GM19463 (cell line): ENCODE measurements around the gene ADI1.
"Not testable (repeated sequence)": the region's sequence is repeated elsewhere in the genome, so short reads cannot be mapped to it uniquely, and the experiment has no call there.

ENCODE experiments used
- ATAC-seq: cut with Tn5 transposase; IDR thresholded peaks from one replicate; pipeline ENCODE4 v1.9.1; 2021; ENCODE audit warnings: mild to moderate bottlenecking, moderate library complexity; ENCODE audit not compliant: unreplicated experiment

ADI1 gene

DNA sequence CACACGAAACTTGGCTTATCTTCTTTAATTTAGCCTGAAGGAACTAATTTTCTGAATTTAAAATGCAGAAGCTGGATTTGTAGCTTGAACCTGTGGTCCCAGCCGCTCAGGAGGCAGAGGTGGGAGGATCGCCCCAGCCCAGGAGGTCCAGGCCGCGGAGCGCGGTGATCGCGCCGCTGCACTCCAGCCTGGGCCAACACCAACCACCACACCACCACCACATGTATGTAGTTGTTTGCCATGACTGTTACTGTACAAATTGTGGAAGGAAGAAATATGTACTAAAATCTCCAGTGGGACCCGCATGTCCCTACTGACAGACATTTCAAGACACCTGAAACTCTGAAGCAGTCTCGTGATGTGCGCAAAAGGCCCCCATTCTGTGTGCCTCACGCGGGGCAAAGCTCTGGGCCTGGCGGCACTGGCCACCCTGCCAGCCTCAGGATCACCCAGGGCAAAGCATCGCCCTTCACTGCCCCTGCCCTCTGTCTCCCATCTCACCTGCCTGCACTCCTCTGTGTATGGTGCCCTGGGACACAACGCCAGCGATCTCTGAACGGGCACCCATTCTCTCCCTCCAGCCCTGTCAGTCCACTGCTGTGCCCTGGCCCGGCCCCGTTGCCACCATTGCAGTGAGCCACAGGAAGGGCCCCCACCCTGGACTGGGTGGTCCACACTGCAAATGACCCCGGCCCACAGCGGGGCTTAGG is 10.1 kb upstream of the ADI1 start:
- ATAC-seq = no peak

DNA sequence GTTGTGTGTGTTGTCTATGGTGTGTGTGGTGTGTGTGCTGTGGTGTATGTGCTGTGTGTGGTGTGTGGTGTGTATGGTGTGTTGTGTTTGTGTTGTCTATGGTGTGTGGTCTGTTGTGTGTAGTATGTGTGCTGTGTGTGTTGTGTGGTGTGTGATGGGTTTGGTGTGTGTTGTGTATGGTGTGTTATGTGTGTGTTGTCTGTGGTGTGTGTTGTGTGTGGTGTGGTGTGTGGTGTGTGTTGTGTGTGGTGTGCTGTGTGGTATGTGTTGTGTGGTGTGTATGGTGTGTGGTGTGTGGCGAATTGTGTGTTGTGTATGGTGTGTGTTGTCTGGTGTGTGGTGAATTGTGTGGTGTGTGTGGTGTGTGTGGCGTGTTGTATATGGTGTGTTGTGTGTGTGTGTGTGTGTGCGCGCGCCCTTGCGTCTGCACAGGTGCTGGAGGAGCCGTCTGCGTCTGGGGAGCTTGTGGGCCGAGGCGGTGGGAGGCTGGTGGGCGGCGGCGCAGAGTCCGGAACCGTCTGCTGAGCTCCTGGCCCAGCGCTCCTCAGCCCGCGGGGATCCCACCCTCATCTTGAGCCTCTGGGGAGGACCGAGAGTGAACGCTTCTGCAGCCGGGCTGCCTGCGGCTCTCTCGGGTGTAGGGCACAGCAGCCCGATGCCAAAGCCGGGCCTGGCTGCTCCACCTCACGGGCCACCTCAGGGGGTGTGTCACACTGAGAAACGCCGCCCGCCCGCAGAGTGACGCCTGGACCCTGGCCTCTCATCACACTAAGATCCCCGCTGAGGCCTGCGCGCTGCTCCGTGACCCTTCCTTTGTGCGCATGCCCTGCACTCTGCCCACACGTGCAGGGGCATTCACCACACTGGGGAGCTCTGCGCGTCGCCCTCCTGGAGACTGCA is 8.8 kb upstream of the ADI1 start:
- no peak for ATAC-seq

DNA sequence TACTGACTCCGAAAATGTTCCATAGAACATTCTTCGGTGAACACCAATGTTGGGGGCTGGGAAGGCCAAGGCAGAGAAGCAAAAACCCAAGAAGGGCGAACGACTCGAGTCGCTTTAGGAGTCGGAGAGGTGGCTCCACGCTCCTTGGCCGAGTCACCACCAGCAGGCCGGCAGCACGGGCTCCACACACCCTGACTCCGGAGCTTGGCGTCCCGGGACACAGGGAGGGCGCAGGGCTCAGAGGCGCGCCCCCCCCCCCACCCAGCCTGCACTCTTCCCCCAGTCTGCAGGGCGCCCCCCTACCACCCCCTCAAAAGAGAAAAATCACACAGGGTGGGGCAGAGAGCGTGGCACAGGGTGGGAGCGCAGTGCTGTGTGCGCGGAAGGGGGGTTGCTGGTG is 7.5 kb upstream of the ADI1 start:
- ATAC-seq = no peak

DNA sequence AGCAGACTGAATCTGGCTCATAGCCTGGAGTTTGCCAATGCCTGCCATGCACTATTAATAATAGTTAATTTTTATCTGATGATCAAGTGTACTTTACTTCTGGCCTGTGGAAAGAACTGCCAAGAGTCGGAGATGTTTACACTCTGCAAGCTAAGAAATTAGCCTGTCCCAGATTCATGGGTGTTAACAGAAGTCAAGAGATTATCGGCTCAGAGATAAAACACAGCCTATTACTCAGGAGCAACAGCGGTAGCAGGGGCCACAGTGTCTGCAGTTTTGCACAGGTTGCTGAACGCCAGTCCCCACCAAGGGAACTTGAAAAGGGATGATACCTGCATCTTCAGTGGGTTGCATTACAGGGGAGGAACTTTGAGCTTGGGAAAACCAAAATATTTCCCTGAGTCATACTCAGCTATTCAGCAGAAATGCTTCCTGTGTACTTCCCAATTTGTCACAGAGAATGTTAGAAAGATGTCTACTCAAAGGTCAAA is 4.3 kb upstream of the ADI1 start:
- no peak for ATAC-seq

DNA sequence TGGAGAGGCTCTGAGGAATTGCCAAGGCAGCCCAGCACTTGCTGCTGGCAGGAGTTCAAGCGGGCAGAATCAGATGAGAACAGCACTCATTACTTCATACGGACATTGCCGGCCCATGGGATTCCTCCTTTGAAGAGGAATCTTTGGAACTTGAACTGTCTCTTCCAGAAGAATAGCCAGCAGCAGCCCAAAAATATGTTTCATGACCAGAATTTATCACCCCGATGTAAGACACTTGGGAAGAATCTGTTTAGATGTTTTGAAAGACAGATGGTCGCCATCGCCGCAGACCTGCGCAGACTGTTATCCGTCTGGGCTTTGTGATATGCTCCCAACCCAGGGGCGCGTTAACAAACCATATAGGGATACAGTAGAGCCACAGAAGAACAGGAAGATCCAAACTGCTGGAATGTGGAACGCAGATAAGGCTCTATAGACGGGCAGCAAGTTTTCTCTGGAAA is 3.7 kb upstream of the ADI1 start:
- no peak for ATAC-seq

DNA sequence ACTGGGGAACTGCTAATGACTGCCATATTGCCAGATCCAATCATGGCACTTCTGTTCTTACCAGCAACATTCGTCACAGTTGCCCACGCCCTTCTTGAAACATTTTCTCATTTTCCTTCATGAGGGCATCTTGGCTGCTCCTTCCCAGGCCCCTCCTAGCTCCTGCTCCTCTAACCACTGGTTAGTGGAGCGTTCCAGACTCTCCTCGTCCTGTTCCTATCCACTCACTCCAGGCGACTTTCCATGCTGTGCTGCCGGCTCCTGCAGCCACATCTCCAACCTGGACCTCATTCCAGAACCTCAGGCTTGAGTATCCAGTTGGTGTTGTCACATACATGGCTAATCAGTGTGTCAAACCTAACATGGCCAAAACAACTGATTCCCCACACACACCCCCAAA is 1.3 kb upstream of the ADI1 start:
- no peak for ATAC-seq

DNA sequence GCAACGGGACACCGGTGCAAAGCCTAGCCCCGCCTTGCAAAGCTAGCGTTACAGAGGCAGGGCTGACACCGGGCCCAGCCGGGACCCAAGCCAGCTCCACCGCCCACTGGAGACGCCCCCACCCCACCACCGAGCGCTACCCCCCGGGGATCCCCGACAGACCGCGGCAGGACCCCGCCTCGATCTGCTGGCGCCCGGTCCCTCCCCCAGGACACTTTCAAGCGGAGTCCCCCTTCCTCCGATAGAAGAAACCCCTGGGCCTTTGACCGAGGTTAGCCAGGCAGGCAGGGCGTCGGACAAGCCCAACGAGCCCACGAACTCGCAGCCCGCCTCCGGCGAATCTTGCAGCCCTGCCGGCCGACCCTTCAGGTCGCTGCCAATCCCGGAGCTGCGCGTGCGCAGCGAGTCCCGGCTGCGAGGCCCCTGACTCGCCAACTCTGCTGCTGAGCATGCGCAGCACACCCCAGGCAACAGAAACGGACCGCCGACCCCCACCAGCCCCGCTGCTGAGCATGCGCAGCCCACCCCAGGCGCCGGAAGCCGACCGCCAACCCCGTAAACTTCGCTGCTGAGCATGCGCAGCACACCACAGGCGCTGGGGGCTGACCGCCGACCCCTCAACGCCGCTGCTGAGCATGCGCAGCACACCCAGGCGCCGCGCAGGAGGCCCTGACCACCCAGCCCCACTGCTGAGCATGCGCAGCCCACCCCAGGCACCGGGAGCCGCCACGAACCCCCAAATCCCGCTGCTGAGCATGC is 656 bp downstream of the ADI1 start:
- ATAC-seq = peak; percentile 75

DNA sequence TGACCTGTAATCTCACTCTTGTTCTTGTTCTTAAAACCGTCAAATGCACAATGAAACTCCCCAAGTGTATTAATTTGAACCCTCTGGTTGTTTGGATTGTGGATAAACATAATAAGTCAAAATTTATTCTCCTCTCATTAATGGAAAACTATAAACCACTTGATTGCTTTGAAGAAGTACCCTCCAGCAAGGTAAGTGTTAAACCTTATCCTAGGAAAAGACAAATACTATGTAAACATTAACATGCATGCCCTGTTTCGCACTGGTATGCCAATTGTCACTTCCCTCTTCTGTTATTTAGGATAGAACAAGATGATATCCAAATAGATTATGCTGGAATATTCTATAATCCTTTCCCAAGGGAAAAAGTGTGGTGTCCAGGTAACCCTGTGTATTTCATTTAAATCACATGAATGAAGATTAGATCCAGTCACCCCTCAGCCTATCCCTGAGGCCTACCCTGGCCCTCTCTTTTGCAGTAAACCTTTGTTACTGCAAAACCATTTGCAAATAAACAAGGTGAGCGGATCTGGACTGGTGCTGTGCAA is 1.3 kb downstream of the ADI1 start:
- no peak for ATAC-seq

DNA sequence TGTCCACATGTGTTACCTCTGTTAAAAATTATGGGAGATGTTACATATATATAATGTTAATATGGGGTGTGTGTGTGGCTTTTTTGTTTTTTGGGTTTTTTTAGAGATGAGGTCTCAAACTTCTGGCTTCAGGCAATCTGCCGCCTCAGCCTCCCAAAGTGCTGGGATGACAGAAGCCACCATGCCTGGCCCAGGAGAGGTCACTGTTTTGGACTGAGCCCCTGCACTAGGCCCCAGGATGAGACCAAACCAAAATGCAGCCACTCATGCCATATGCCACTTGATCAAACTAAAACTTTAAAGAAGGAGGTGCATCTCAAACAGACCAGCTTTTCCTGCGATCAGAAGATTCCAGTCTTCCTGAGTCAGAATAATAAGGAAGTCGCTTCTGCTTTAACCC is 2.5 kb downstream of the ADI1 start:
- ATAC-seq = no peak

DNA sequence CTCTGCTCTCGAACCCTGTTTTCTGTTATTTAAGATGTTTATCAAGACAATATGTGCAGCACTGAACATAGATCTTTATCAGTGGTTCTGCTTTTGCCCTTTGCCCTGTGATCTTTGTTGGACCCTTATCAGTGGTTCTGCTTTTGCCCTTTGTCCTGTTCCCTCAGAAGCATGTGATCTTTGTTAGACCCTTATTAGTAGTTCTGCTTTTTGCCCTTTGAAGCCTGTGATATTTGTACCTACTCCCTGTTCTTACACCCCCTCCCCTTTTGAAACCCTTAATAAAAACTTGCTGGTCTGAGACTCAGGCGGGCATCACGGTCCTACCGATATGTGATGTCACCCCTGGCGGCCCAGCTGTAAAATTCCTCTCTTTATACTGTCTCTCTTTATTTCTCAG is 3.9 kb downstream of the ADI1 start:
- not testable (repeated sequence) for ATAC-seq

DNA sequence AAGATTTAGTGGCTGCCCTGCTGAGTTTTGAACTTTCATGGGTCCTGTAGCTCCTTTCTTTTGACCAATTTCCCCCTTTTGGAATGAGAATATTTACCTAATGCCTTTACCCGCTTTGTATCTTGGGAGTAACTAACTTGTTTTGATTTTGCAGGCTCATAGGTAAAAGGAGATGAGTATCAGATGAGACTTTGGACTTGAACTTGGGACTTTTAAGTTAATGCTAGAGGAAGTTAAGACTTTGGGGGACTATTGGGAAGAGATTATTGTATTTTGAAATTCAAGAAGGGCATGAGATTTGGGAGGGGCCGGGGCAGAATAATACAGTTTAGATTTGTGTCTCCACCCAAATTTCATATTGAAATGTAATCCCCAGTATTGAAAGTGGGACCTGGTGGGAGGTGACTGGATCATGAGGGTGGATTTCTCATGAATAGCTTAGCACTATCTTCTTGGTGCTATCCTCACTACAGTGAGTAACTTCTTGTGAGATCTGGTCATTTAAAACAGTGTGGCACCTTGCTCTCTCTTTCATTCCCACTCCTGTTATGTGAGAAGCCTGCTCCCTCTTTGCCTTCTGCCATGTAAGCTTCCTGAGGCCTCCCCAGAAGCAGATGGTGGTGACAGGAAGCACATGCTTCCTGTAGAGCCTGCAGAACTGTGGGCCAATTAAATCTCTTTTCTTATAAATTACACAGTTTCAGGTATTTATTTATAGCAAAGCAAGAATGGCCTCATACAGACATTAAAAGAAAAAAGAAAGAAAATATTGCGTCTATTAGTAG is 6.1 kb downstream of the ADI1 start:
- no peak for ATAC-seq

DNA sequence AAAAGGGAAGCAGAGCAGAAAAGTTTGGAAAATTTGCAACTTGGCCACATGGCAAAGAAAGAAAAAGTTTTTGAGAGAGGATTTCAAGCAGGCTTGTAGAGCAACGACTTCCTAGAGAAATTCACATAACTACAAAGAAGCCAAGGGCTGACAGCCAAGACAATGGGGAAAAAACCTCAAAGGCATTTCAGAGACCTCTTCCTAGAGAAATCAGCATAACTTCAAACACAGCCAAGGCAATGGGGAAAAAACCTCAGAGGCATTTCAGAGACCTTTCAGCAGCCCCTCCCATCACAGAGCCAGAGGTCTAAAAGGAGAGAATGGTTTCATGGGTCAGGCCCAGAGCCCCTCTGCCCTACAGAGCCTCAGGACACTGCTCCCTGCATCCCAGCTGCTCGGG is 7.2 kb downstream of the ADI1 start:
- ATAC-seq = no peak

DNA sequence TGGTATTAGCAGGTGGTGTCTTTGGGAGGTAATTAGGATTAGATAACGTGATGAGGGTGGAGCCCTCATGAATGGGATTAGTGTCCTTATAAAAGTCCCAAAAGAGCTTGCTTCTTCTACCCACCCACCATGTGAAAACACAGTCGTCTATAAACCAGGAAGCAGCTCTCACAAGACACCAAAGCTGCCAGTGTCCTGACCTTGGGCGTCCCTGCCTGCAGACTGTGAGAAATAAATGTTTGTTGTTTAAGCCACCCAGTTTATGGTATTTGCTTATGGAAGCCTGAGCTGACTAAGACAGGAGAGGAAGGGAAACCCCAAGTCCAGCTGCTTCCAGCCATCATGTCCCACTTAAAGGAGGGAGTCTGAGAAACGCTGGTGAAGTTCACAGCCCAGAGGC is 13.6 kb downstream of the ADI1 start:
- ATAC-seq = no peak

DNA sequence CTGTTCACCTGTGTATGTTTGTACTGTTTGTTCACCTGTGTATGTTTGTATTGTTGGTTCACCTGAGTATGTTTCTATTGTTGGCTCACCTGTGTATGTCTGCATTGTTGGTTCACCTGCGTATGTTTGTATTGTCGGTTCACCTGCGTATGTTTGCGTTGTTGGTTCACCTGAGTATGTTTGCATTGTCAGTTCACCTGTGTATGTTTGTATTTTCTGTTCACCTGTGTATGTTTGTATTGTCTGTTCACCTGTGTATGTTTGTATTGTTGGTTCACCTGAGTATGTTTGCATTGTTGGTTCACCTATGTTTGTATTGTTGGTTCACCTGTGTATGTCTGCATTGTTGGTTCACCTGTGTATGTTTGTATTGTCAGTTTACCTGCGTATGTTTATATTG is 14.6 kb downstream of the ADI1 start:
- no peak for ATAC-seq

DNA sequence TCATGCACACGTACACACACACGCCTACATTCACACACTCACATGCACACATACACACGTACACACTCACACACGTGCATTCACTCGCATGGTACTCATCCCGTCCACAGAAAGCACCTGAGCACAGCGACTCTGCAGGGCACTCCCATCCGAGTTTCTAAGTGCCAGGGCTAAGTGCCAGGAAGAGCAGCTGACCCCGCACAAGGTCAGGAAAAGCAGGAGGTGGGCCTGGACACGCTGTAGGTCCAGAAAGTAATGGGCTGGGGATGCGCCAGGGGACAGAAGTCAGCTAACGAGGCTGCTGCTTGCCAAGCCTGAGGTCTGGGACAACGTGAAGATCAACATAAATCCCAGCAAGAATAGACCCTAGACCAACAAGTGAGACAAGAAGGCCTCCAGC is 15.8 kb downstream of the ADI1 start:
- ATAC-seq = no peak

DNA sequence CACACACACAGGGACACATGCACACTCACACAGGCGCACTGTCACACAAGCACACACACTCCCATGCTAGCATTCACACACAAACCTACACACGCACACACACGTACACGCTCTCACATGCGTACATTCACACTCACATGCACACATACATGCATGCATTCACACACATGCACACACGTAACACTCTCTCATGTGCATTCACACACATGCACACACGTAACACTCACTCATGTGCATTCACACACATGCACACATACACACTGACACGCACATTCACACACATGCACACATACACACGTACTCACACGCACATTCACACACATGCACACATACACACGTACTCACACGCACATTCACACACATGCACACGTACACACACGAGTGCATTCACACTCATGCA is 16.3 kb downstream of the ADI1 start:
- ATAC-seq = no peak

DNA sequence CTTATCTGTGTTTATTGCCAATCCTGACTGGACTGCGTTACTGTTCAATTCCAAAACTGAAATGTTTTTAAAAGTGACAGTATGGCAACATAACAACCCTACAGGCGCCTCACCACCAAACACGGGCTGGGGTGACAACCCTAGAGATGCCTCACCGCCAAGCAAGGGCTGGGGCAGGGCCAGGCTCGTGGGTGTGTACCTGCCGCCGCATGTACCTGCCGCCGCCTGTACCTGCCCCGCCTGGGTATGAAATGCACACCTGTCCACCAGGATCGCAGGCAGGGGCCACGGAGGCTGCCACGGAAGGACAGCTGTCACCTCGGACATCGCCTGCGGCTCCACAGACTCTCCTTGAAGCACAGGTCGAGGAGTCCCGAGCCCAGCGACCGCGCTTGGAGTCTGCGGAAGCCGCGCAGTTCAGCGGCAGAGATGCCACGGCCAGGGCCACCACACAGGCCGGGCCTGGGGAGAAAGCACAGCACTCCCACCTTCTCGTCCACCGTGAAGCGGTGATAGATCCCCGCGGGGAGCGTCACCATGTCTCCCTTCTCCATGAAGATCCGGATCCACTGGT is 18.9 kb downstream of the ADI1 start:
- ATAC-seq = no peak

DNA sequence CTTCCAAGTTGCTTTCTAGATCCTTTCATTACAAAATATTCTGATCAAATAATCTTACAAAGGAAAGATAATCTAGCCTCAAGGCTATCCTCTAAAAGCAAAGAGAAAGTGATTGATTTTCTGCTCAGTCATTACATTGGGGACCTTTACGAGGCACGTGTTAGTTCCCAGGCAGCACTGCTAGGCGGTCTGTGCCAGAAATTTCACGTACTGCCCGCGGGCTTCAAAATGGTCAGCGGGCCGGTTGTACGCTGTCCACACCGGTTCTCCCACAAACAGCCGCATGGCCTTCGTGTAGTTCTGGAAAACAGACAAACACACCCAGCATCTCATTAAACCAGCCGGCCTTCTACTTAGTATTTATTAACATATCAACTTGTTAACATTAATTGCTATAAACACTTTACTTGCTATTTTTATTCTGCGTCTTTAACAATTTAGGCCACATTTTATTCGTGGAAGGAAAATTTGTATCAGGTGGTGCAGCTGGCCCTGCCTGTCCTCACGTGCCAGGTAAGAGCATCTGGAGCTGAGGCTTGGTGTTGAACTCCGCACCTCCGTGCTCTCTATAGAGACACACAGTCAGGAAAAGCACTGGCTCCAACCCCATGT is 20.4 kb downstream of the ADI1 start:
- no peak for ATAC-seq

DNA sequence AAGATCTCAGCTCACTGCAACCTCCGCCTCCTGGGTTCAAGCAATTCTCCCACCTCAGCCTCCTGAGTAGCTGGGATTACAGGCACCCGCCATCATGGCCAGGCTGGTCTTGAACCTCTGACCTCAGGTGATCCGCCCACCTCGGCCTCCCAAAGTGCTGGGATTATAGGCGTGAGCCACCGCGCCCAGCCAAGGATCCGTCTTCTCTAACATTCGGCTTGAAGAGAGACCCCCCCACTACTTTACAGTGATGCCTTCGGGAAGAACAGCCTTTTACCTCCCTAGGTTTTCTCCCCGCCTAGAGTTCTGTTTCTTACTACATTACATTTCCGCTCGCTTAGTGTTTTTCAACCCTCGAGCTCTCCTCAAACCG is 22.6 kb downstream of the ADI1 start:
- not testable (repeated sequence) for ATAC-seq
